Colonic mucosa (tissue), 4 donors: ENCODE data around the gene KLF3. TPM values are rescaled to one million over a fixed set of nuclear protein-coding genes. Genes with fewer than 3 reads are reported as not detected.
A peak's percentile ranks its signal among the peaks of the same experiment; 100 is the strongest.

Source experiments
- DNase-seq: peaks from one replicate; pipeline ENCODE4 v3.0.0-alpha.2; 2020
- H3K27ac ChIP-seq: fragments of 200-600 bp; one replicate; pipeline ENCODE4 v1.8.0; 2021
- H3K27me3 ChIP-seq: fragments of 200-600 bp; one replicate; pipeline ENCODE4 v1.8.0; 2021
- H3K36me3 ChIP-seq: fragments of 200-600 bp; one replicate; pipeline ENCODE4 v1.8.0; 2021
- H3K4me1 ChIP-seq: fragments of 200-600 bp; one replicate; pipeline ENCODE4 v1.8.0; 2021; ENCODE audit warnings: mild to moderate bottlenecking
- H3K4me3 ChIP-seq: fragments of 200-600 bp; one replicate; pipeline ENCODE4 v1.8.0; 2021
- H3K9ac ChIP-seq, 2 donors: one replicate each; pipeline ENCODE4 v1.7.0; 2013; ENCODE audit warnings: control low read depth in 2 of 2, low read depth in 2 of 2, low read length in 2 of 2
- H3K9me3 ChIP-seq: fragments of 200-600 bp; one replicate; pipeline ENCODE4 v1.8.0; 2021
- intact Hi-C: fragments of 100-400 bp; cut with DNase I; formaldehyde crosslinking; loops from one replicate; pipeline ENCODE4 v1.14.1; 2022
- total RNA-seq, 2 donors: library from RNA; stranded (reverse); fragmentation: NEBNext Ultra II Directional in 1 of 2; extraction: Animal tissue kit (Norgen Biotek cat#: 25700) in 1 of 2; gene quantifications; one replicate each; pipeline ENCODE4 v1.2.1, GENCODE V29; 2021
- TF ChIP-seq, protein P1 (sequence below): fragments of 200-600 bp; IDR thresholded peaks from one replicate; pipeline ENCODE4 v1.8.0; 2022; ENCODE audit warnings: antibody characterized with exemption, mild to moderate bottlenecking
- donor health status: healthy.
- donor health status: DM: no; HTN: no; CAD: no.
- donor health status: DM: no; HTN: no; CAD: no.

The KLF3 gene
- total RNA-seq, 2 donors from 2014 or later: 87.1 to 116 TPM

- intact Hi-C loops: no loop called here
- Histone ChIP-seq H3K9me3 (no peaks in the 10 kb centered on the region), H3K4me3 (peak overlapping the region; percentile 53), H3K4me1 (no peaks in the 10 kb centered on the region), H3K27me3 (no peaks in the 10 kb centered on the region), H3K27ac (peak overlapping the region; percentile 99), H3K9ac (peak overlapping the region; percentile 89 to 91), H3K36me3 (no peaks in the 10 kb centered on the region)
- DNase-seq: peak; percentile 45
- TF ChIP-seq, protein P1, sequence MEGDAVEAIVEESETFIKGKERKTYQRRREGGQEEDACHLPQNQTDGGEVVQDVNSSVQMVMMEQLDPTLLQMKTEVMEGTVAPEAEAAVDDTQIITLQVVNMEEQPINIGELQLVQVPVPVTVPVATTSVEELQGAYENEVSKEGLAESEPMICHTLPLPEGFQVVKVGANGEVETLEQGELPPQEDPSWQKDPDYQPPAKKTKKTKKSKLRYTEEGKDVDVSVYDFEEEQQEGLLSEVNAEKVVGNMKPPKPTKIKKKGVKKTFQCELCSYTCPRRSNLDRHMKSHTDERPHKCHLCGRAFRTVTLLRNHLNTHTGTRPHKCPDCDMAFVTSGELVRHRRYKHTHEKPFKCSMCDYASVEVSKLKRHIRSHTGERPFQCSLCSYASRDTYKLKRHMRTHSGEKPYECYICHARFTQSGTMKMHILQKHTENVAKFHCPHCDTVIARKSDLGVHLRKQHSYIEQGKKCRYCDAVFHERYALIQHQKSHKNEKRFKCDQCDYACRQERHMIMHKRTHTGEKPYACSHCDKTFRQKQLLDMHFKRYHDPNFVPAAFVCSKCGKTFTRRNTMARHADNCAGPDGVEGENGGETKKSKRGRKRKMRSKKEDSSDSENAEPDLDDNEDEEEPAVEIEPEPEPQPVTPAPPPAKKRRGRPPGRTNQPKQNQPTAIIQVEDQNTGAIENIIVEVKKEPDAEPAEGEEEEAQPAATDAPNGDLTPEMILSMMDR: no peak
Measured at GRCh38 chr4:38663090-38663800, 754 bp upstream of the KLF3 start.

DNA sequence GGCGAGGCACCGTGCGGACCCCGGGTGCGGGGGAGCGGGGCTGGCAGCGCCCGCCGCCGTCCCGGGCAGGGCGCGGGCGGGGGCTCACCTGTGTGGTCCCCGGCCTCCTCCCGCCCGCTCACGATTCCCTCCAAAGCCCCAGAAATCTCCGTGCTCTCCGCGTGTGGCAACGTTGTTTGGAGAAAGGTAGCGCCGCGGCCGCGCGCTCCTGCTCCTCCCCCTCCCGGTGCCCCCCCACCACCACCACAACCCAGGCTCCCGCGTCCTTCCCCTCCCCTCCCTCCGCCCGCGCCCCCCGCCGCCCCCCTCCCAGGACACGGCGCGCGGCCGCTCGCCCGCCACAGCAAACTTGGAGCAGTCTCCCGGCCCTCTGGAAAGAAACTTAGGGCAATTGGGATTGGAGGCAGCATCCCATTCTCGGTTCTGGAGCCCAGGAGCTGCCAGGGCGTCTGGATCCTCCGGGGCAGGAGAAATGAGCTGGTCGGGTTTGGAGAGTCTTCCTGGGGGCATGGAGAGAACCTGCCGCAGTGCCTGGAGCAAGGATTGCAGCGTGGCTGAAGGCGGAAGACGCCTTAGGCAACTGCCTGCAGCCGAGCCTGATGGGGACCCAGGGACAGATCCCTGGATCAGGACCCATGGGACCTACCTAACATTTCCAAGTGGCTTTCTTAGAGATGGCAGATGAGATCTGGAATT lies 855 bp downstream of the KLF3 start:
- no peaks in the 10 kb centered on the region for H3K27me3 ChIP-seq

DNA sequence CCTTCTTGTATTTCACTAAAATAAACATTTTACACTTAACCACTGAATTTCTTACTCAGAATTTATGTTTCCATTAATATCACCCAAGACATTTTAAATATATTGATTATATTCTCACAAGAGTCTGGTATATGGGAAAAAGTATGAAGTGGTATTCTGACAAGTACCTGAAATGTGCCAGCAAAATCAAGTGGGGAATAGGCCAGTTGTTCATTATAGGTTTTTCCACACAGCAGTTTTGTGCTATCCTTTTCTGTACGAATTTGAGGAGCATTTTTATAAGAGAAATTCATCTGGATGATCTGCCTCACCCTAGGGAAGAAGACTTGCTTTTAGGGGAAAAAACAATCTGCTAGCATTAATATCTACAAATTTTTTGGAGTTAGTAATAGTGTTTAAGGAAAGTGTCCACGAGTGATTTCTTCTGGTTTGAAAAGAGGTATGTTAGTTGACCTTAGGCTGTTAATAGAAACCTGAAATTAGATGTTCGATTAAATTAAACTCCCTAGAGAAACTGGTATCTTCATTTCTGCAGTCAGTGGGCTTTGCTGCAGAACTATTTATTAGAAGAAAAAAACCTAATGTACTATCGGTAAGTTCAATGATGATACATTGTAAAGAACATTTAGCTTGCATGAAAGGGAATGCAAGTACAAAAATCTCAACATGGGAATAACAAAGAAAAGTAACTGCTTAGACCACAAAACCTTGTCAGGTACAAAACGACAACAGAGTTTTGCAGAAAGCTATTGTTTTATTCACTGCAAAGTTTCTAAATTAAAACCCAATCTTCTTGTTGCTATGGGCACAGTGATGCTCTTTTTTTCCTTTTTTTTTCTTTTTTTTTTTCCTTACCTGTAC lies 1.8 kb downstream of the KLF3 start:
- H3K4me1 ChIP-seq: peaks cover 13% of the 10 kb centered on the region
- intact Hi-C loops: loop anchor here (2.0 kb wide), 1 partner anchor 347 kb away; no protein-coding TSS in a partner anchor

More for the DNA sequence above, 855 bp downstream of the KLF3 start:
- H3K9ac ChIP-seq: peak overlapping the region; percentile 95 to 98
- peak overlapping the region; percentile 98 for H3K27ac ChIP-seq
- intact Hi-C loops: no loop called here
- TF ChIP-seq, protein P1: no peak
- peak; percentile 70 for DNase-seq
- peak overlapping the region; percentile 80 for H3K4me3 ChIP-seq
- H3K9me3 ChIP-seq: no peaks in the 10 kb centered on the region
- no peaks in the 10 kb centered on the region for H3K36me3 ChIP-seq
- H3K4me1 ChIP-seq: peaks cover 6% of the 10 kb centered on the region

DNA sequence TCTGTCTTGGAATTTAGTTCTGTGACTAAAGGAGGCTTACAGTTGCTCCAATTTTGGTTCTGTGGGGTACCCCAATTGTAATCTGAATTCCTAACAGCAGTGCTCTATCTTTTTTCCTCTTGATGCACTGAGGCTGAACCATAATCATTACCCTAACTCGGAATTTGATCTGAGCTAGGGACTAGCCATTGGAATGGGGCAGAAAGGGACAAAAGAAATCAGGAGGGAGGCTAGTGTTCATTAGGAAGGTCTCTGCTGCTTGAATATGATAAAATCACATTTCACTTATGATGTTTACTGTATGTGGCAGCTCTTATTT lies 2.7 kb downstream of the KLF3 start:
- intact Hi-C loops: loop anchor here (2.0 kb wide), 1 partner anchor 348 kb away; no protein-coding TSS in a partner anchor
- peak overlapping the region; percentile 80 for H3K4me3 ChIP-seq

More for the DNA sequence above, 1.8 kb downstream of the KLF3 start:
- H3K4me3 ChIP-seq: peak overlapping the region; percentile 80
- TF ChIP-seq, protein P1: no peak
- H3K27me3 ChIP-seq: no peaks in the 10 kb centered on the region
- H3K9me3 ChIP-seq: no peaks in the 10 kb centered on the region
- H3K36me3 ChIP-seq: no peaks in the 10 kb centered on the region
- peak overlapping the region; percentile 98 for H3K27ac ChIP-seq
- DNase-seq: no peak
- H3K9ac ChIP-seq: peak overlapping the region; percentile 95 to 98

More for the DNA sequence above, 2.7 kb downstream of the KLF3 start:
- H3K27me3 ChIP-seq: no peaks in the 10 kb centered on the region
- no peaks in the 10 kb centered on the region for H3K9me3 ChIP-seq
- no peak for DNase-seq
- peaks cover 22% of the 10 kb centered on the region for H3K4me1 ChIP-seq
- H3K9ac ChIP-seq: peak overlapping the region; percentile 37 to 98
- TF ChIP-seq, protein P1: no peak
- peak overlapping the region; percentile 98 for H3K27ac ChIP-seq
- no peaks in the 10 kb centered on the region for H3K36me3 ChIP-seq
